HG02571 (cell line): ENCODE measurements around the gene MYO1C.
"Not testable (repeated sequence)": the region's sequence is repeated elsewhere in the genome, so short reads cannot be mapped to it uniquely, and the experiment has no call there.

Experiments used
- ATAC-seq: cut with Tn5 transposase; IDR thresholded peaks from one replicate; pipeline ENCODE4 v1.9.1; 2021; ENCODE audit warnings: mild to moderate bottlenecking, moderate library complexity; ENCODE audit not compliant: unreplicated experiment

Gene MYO1C

DNA sequence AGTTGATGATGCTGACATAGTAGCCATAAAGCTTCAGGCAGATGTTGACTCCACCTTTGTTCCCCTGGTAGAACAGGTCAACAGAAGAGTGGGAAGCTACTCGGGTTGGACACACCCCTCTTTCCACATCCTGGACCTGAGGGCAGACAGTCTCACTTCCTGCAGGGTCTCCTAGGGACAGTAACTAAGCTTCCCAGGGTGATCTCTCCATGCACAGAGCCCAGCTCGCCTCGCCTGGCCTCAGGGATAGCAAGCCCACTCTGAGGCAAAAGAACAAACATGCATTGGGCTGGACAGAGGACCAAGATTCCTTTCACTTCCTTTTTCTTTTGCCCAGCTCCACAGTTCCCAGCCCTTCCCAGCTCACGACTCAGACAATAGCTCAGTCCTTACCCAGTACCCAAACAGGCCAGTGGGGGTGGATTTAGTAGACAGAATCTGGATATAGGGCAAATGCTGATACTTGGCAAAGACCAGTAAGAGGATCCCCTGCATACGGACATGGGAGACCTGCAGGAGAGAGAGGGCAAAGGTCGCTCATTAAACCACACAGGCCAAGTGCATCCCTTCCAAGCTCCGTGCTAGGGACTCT is 16.9 kb upstream of the MYO1C start:
- no peak for ATAC-seq

- not testable (repeated sequence) for ATAC-seq
These were observed 16.2 kb upstream of the MYO1C start for GRCh38 chr17:1508709-1509108.

GRCh38 chr17:1506649-1507267 is 14.3 kb upstream of the MYO1C start:
- ATAC-seq: no peak

DNA sequence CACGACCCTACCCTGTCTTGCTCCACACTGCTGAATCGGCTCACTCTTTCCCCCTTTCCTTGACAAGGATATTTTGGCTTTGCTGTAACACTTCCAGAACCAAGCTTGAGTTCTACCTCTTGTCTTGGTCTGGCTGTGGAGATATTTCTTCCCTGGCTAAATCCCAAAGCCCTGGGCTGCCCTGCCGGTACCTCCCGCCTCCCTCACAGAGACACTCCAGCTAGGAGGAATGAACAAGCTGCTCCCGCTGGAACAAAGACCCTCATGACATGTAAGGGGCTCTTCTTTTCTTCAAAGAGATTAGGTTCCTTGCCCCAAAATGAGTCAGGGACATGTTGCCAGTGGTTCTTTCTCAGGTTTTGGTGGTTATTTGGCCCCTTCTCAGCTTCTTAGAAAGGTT is 13.1 kb upstream of the MYO1C start:
- ATAC-seq: no peak

DNA sequence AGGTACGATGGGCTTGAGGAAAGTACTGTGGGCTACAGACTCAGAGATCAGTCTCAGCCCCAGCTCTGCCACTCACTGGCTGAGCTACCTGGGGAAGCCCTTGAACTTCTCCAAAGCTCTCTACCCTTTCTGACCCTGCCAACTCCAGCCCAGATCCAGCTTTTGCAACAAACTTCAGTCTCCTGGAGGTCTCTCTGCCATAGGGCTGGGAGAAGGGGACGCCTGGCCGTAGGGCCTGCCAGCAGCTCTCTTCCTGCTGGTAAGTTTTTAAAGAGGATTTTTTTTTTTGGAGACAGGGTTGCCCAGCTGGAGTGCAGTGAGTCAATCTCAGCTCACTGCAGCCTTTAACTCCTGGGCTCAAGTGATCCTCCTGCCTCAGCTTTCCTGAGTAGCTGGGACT is 12.4 kb upstream of the MYO1C start:
- no peak for ATAC-seq

GRCh38 chr17:1503699-1504098 is 11.2 kb upstream of the MYO1C start:
- ATAC-seq: no peak

DNA sequence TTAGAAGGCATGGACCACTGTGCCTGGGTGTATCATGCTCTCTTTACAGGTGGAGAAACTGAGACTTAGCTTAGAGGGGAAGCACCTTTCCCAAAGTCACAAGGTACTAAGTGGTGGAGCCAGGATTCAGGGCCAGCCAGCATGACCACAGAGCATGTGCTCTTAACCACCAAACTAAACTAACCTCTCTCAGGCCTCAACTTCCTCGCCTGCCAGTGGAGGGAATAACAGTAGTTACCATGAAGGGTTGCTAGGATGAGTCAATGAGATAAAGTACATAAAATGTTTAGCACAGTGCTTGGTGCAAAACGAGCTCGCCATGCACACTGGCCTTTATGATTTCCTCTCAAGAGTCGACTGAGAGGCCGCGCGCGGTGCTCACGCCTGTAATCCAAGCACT is 6.4 kb upstream of the MYO1C start:
- ATAC-seq: no peak

DNA sequence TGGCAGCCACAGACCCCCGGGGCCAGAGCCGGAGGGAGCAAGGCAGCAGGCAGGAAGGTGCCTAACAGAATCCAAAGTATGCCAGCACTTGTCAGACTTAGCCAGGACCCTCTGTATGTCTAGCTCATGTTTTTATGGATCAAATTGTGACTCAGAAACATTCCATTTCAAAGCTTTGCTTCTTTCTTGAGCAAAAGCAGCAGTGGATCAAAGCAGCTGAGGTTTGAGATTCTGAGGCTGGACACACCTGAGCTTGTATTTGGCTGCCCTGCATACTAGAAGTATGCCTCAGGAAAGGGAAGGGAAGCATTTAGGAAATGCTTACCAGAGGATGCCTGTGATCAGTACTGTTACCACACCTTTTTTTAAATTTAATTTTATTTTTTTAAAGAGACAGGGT is 5.7 kb upstream of the MYO1C start:
- ATAC-seq: no peak

DNA sequence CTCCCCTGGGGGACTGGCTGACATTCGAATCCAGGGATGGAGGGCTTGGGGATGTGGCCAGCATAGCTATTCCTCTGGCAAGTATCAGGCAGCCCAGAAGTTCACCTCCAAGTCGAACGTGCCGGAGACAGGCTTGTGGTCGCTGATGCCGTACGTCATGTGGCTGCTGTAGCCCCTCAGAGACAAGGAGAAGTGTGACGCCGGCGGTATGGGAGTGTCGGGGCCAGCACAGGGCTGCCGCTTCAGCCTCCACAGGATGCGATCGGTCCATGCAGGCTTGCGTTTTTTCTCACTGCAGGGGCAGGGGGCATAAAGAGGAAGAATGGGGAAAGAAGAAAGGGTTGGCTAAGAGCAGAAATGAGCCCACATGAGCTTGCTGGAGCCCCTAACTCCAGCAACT is 5.3 kb upstream of the MYO1C start:
- ATAC-seq: no peak

GRCh38 chr17:1496869-1497268 is 4.4 kb upstream of the MYO1C start:
- ATAC-seq: no peak

GRCh38 chr17:1495265-1495989 is 2.9 kb upstream of the MYO1C start:
- ATAC-seq: no peak

GRCh38 chr17:1494736-1495253 is 2.3 kb upstream of the MYO1C start:
- ATAC-seq: no peak

- no peak for ATAC-seq
These were observed 1.7 kb upstream of the MYO1C start for GRCh38 chr17:1494203-1494602.

- ATAC-seq: no peak
These were observed 950 bp upstream of the MYO1C start for GRCh38 chr17:1493291-1493980.

DNA sequence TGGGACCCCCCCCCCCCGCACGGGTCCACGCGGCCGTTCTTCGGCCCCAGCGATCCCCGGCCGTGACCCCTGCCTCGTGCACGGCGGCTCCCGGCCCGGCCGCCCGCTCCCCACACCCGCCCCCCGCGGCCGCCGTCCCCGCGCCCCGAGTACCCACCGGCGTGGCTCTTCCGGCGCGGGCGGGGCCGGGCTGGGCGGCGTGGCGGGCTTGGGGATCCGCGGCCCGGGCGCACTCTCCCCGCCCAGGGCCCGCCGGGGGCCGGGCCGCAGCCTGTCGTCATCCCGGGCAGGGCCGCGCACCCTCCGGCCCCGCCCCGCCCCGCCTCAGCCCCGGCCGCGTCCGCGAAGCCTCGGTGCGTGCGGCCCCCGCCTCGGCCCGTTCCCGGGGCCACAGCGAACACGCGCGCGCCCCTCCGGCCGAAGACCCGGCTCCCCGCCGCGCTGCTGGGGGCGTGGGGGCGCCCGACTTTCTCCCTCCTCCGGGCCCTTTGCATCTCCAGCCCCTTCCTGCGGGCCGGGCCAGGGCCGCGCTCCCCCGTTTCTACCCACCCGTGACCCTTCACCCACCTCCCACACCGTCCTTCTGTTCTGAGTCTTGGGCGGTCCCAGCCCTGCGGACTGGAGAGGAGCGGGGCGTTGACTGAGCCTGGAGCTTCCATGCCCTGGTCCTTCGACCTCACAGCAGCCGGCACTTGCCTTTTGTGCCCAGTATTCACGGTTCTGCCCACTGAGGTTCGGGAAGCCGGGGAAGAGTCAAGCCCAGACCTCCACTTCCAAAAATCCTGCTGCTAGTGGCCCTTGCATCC is 840 bp downstream of the MYO1C start:
- no peak for ATAC-seq

DNA sequence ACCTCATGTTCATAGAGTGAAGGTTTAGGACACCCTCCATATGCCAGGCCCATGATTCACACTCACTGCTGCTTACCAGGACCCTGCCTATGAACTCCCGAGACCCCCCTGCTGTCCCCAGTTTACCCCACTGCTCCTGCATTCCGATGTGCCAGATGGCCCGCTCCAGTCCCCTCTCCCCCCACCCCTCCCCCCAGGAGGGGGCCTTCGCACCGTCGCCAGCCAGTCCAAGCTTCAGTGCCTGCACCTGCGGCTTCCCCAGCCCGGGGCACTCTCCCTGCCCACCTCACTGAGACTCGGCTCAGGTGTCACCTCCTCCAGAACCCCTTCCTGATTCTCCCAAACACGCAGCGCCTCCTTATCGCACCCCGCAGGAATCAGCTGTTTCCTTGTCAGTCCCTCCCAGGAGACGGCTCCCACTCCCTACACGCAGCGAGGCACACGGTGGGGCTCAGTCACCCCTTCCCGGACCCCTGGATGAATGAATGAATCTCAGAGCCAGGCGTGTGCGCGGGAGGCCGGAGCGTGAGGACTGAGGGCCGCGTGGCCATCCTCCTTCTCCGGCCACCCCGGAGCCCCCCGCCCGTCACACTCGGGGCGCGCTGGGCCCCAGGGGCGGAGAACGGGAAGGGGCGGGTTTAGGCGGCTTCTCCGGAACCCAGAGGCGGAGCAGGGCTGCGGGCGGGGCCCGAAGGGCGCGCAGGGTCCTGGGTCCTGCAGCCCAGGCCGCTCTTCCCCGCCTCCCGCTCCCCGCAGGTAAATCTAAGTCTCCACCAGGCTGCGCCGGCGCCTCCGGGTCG is 1.6 kb downstream of the MYO1C start:
- peak; percentile 48 for ATAC-seq

DNA sequence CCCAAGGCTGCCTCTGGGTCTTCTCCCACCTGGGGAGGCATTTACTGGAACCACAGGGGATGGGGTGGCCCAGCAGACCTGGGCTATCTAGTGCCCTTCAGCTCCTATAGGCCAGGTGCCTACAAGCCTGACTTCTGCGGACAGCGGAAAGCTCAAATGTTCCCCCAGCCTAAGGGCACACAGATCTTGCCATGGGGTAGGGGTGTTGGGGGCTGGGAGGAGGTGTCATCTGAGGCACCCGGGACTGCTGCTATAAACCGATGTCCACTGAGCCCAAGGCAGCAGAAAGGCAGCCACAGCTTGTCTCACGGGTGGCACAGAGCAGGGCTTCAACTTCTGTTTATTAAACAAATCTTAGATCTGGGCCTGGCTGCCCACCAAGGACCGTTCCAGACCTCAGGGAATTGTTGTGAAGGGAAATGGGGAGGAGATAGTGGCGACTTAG is 3.6 kb downstream of the MYO1C start:
- ATAC-seq: no peak

DNA sequence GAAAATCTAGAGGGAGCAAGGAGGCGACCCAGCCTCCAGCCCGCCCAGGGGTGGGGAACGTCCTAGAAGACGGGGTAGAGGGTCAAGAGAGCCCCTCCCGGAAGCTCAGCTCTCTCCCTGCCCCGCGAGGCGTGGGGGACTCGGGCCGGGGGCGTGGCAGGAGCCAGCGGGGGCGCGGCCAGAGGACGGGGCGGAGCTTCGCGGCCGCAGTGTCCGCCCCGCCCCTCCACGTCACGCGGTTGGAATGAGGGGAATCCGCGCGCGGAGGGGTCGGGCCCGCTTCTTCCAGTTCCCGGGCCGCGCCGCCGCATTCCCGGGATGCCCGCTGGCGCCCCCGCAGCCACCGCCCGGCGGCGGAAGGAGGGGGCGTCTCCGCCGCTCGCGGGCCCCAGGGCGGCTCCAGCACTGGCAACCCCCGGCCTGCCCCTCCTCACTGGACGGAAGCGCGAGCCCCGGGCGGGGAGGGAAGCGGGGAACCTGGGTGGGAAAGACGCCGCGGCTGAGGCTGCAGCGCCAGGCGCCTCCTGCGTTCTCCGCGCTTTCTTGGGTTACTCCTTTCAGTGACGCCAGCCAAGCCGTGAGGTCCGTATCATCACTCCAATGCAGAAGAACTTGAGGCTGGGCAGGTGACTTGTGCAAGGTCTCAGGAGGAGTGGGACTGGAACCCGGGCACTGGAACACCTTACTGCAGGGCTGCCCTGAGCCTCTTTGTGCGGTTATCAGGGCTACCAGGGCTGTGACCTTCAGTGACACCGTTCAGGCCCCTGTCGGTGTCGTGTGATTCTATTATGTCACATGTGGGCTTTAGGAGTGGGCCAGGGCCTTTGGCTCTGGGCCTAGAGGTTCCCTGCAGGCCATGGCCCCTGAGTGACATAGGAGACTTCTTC is 4.3 kb downstream of the MYO1C start:
- peak; percentile 35 for ATAC-seq
